Adrenal gland (tissue), 12 donors: ENCODE measurements around the gene SELPLG. TPM values are rescaled to one million over a fixed set of nuclear protein-coding genes. Genes with fewer than 3 reads are reported as not detected.
"Not testable (repeated sequence)": the region's sequence is repeated elsewhere in the genome, so short reads cannot be mapped to it uniquely, and the experiment has no call there.

ENCODE experiments used
- DNase-seq, 7 donors: peaks; one replicate each; pipeline ENCODE4 v3.0.0-alpha.2; 2019 to 2020
- H3K27ac ChIP-seq, 5 donors: fragments of 200-600 bp; sonication (generic) in 4 of 5; 1 replicate in 3 of 5; 2 replicates in 2 of 5; pipeline versions ENCODE4 v1.5.1 to v1.8.0; 2016 to 2020; ENCODE audit warnings: mild to moderate bottlenecking in 1 of 5
- H3K27me3 ChIP-seq: fragments of 200-600 bp; 2 replicates; pipeline ENCODE4 v1.8.0; 2021
- H3K36me3 ChIP-seq, 2 donors: fragments of 200-600 bp; replicated peaks in 1 of 2; 1 replicate in 1 of 2; 2 replicates in 1 of 2; pipeline versions ENCODE4 v1.5.1 to v1.8.0; 2018 to 2022
- H3K4me1 ChIP-seq, 2 donors: fragments of 200-600 bp; replicated peaks in 1 of 2; 1 replicate in 1 of 2; 2 replicates in 1 of 2; pipeline versions ENCODE4 v1.5.1 to v1.8.0; 2018 to 2021
- H3K4me3 ChIP-seq, 4 donors: fragments of 200-600 bp; sonication (generic) in 3 of 4; one replicate each; pipeline ENCODE4 v1.5.1; 2016 to 2018
- H3K9me3 ChIP-seq, 3 donors: fragments of 200-600 bp; sonication (generic) in 1 of 3; replicated peaks in 1 of 3; 1 replicate in 2 of 3; 2 replicates in 1 of 3; pipeline versions ENCODE4 v1.5.1 to v1.8.0; 2016 to 2021
- CTCF ChIP-seq, 6 experiments: fragments of 450-650 bp in 4 of 6; fragments of 200-600 bp in 2 of 6; sonication (generic) in 1 of 6; IDR thresholded peaks; 1 replicate in 5 of 6; 2 replicates in 1 of 6; pipeline versions ENCODE4 v1.5.1 to v1.8.0; 2016 to 2021; ENCODE audit warnings: antibody characterized with exemption in 6 of 6, mild to moderate bottlenecking in 2 of 6, moderate library complexity in 1 of 6
- POLR2A ChIP-seq, 2 donors: fragments of 450-650 bp; IDR thresholded peaks; one replicate each; pipeline ENCODE4 v1.6.1; 2017; ENCODE audit warnings: antibody characterized with exemption in 2 of 2, mild to moderate bottlenecking in 2 of 2, moderate library complexity in 1 of 2
- WGBS, 4 donors: extraction: QIAGEN DNeasy Blood & Tissue Kit in 2 of 4; methylation state at CpG; one replicate each; pipeline versions ENCODE4 v1.1.5 to v1.1.7; 2013 to 2017; 5-methylcytosine and 5-hydroxymethylcytosine counted together
- intact Hi-C, 2 donors: fragments of 100-400 bp; cut with DNase I; formaldehyde crosslinking; loops; one replicate each; pipeline versions ENCODE4 v1.14.1 to v1.15.0; 2022 to 2023
- polyA plus RNA-seq, 3 donors: library from polyadenylated mRNA; stranded (reverse); fragments of 200-250 nt in 2 of 3; fragments of 350-450 nt in 1 of 3; fragmentation: Illumina TruSeq in 1 of 3; extraction: RNeasy Lipid Tissue Mini Kit (QIAGEN cat#74804) in 1 of 3; gene quantifications; one replicate each; pipeline ENCODE4 v1.2.3, GENCODE V29; 2013 to 2014
- total RNA-seq, 9 donors: library from RNA; depleted of rRNA in 4 of 9; stranded (reverse); fragments of >200 nt in 4 of 9; fragments of 120-200 nt in 1 of 9; fragmentation: NEBNext Ultra II Directional in 1 of 9; extraction: Animal tissue kit (Norgen Biotek cat#: 25700) in 1 of 9; gene quantifications; one replicate each; pipeline versions ENCODE4 v1.1.0 to v1.2.4, GENCODE V29; 2013 to 2023
- donor health status: healthy with polysubstance abuse.
- donor health status: Bipolar disorder and iron deficiency.
- donor health status: DM: yes; HTN: yes; CAD: no.
- donor health status: DM: no; HTN: no; CAD: no.
- donor health status: DM: no; HTN: no; CAD: no.
- donor health status: DM: yes; HTN: yes; CAD: no.

SELPLG gene
- total and polyA plus RNA-seq, 12 donors, result 1.5 to 46.1 (median 14.3) TPM

GRCh38 chr12:108619369-108620160, 14.1 kb downstream of the SELPLG start:
- Histone ChIP-seq H3K27ac (no peak overlapping the region), H3K9me3 (no peaks in the 10 kb centered on the region), H3K36me3 (no peaks in the 10 kb centered on the region), H3K4me1 (peaks cover 5 to 16% of the 10 kb centered on the region in 2 donors), H3K4me3 (no peak overlapping the region), H3K27me3 (no peaks in the 10 kb centered on the region)
- no peak for DNase-seq
- WGBS, 4 donors, result 83 to 87% (median 84%) methylated on average over 14 of the region's 14 CpGs
- intact Hi-C loops, result loop anchor here (2.0 to 10.0 kb wide), 3 partner anchors 52 to 105 kb away; partner anchors contain the start of genes FICD (in 1 of the 2) and ISCU (in 1 of the 2)
- no peak for TF ChIP-seq POLR2A (IDR thresholded peaks at IDR 0.05)
- no peak for TF ChIP-seq CTCF (IDR thresholded peaks at IDR 0.05)

DNA sequence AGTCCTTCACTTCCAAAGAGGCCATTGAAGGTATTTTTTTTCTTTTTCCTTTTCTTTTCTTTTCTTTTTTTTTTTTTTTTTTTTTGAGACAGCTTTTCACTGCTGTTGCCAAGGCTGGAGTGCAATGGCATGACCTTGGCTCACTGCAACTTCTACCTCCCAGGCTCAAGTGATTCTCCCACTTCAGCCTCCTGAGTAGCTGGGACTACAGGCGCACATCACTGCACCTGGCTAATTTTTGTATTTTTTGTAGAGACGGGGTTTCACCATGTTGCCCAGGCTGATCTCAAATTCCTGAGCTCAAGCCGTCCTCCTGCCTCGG, 14.8 kb downstream of the SELPLG start:
- H3K27me3 ChIP-seq, H3K27ac ChIP-seq, H3K9me3 ChIP-seq, H3K4me3 ChIP-seq, H3K36me3 ChIP-seq: not testable (repeated sequence)
- 55 to 68% (median 63%) methylated on average over 4 of the region's 4 CpGs for WGBS, 4 donors
- DNase-seq, result peak in 2 of 7 donors; percentile 50 to 66
- intact Hi-C loops, result loop anchor here (2.0 to 10.0 kb wide), 3 partner anchors 52 to 104 kb away; partner anchors contain the start of genes FICD (in 1 of the 2) and ISCU (in 1 of the 2)
- H3K4me1 ChIP-seq, result peaks cover 5 to 16% of the 10 kb centered on the region in 2 donors

DNA sequence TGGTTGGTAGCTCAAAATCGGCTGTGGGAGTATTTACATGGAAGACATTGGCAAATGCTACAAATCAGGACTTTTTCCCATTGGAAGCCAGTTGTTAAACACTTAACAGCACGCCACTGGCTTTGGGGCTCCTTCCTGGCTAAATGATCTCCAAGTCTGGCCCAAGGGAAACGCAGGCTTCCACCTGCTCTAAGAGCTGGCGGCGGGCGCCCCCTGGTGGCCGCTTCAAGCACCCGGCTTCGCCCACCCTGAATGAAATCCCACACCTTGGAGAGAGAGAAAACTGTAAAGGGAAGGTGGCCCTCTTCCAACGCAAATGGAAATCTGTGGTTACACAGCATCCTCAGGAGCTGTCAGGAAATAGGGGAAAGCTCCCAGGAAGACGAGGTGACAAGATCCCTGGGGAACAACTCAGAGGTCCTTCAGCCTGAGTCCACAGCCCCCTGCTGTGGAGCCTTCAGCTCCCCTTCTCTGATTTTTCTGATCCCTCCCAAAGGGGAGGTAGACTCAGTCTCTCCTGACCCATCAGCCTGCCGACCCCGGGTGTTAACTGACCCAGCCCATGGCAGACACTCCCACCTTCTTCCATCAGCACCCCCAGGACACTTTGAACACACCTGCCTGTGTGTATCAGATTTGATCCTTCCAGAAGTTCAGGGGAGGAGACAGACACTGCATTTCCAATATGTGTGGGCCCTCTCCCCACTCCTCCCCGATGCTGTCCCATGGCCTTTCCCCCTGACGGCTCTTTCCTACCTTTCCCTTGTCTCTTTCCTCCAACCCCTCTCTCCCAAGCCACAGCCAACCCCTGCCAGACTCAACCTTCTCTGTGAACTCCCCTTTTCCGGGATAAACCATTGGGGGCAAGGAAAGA, 15.4 kb downstream of the SELPLG start:
- Histone ChIP-seq H3K27me3 (no peaks in the 10 kb centered on the region), H3K36me3 (no peaks in the 10 kb centered on the region), H3K4me1 (peaks cover 5 to 22% of the 10 kb centered on the region in 2 donors), H3K9me3 (no peaks in the 10 kb centered on the region), H3K4me3 (no peak overlapping the region), H3K27ac (peak overlapping the region in 1 of 5 donors; percentile 43)
- WGBS, 4 donors, result 5 to 9% (median 7%) methylated on average over 10 to 16 of the region's 16 CpGs
- intact Hi-C loops, result loop anchor here (2.0 to 10.0 kb wide), 3 partner anchors 51 to 104 kb away; partner anchors contain the start of genes FICD (in 1 of the 2) and ISCU (in 1 of the 2)
- DNase-seq, result peak; percentile 79 to 90 (median 87)
- TF ChIP-seq POLR2A (IDR thresholded peaks at IDR 0.05) (no peak), CTCF (IDR thresholded peaks at IDR 0.05) (peak; percentile 91 to 99 (median 94))

- TF ChIP-seq CTCF (IDR thresholded peaks at IDR 0.05) (no peak), POLR2A (IDR thresholded peaks at IDR 0.05) (no peak)
- peaks cover 5 to 32% of the 10 kb centered on the region in 2 donors for H3K4me1 ChIP-seq
- no peaks in the 10 kb centered on the region for H3K9me3 ChIP-seq
- no peak overlapping the region for H3K4me3 ChIP-seq
- no peaks in the 10 kb centered on the region for H3K27me3 ChIP-seq
- H3K27ac ChIP-seq, result peak overlapping the region in 2 of 5 donors; percentile 14 to 70
- WGBS, 4 donors, result 62 to 71% (median 68%) methylated on average over 7 to 14 of the region's 14 CpGs
- H3K36me3 ChIP-seq, result no peaks in the 10 kb centered on the region
- DNase-seq, result peak in 3 of 7 donors; percentile 43 to 69 (median 48)
- intact Hi-C loops, result loop anchor here (5.0 to 10.0 kb wide), 2 partner anchors 50 to 102 kb away; partner anchors contain the start of gene FICD (in 1 of the 2)
Measured at GRCh38 chr12:108616941-108617858, 16.5 kb downstream of the SELPLG start.
